Measurements from ENCODE around the gene SEC22C.

Gene SEC22C

GRCh38 chr3:42544492-42545283 is 37.1 kb downstream of the SEC22C start:
- Histone ChIP-seq H3K4me2 (ENCODE audit: low read length, poor library complexity, severe bottlenecking) (no peak overlapping the region), H2BK120ac (ENCODE audit: low read depth, low read length) (no peak overlapping the region), H3K27ac (ENCODE audit: low read length, poor library complexity, severe bottlenecking) (no peak overlapping the region), H3K9ac (ENCODE audit: low read length) (no peak overlapping the region), H3K4ac (ENCODE audit: low read depth in 1 of 2, low read length in 2 of 2) (no peak overlapping the region), H3K14ac (ENCODE audit: low read length in 2 of 2) (peak overlapping the region in 1 of 2 experiments; percentile 5), H3K9me3 (ENCODE audit: control insufficient read depth, low read length) (no peaks in the 10 kb centered on the region), H3K79me1 (replicated peaks; ENCODE audit: low read length, poor library complexity, severe bottlenecking) (peaks cover 3% of the 10 kb centered on the region), H2AK5ac (ENCODE audit: low read length, severe bottlenecking) (no peak overlapping the region), H2BK5ac (ENCODE audit: low read depth, low read length, poor library complexity, severe bottlenecking) (no peak overlapping the region), H4K8ac (ENCODE audit: low read length) (no peak overlapping the region), H3K27me3 (ENCODE audit: control insufficient read depth in 1 of 2, insufficient read depth in 1 of 2, low read length in 2 of 2) (peaks cover 0 to 9% of the 10 kb centered on the region in 2 experiments), H3K36me3 (ENCODE audit: control insufficient read depth in 1 of 2, insufficient read depth in 2 of 2, low read depth in 1 of 2, low read length in 2 of 2) (peaks cover 16 to 33% of the 10 kb centered on the region in 2 experiments), H3K4me1 (ENCODE audit: control insufficient read depth, insufficient read depth, low read depth, low read length) (peaks cover 4% of the 10 kb centered on the region), H2AFZ (ENCODE audit: low read depth, low read length) (no peak overlapping the region), H3K23ac (ENCODE audit: low read length in 2 of 2) (no peak overlapping the region), H4K91ac (ENCODE audit: low read length) (no peak overlapping the region), H3K4me3 (ENCODE audit: insufficient read depth in 1 of 2, low read depth in 1 of 2, low read length in 2 of 2) (no peak overlapping the region), H3K18ac (ENCODE audit: low read depth in 1 of 2, low read length in 2 of 2) (no peak overlapping the region), H2BK12ac (ENCODE audit: low read length in 2 of 2) (no peak overlapping the region), H2BK15ac (ENCODE audit: low read depth, poor library complexity, severe bottlenecking) (no peak overlapping the region)
- 58% methylated on average over 12 of the region's 12 CpGs for WGBS
- DNase-seq: peak; percentile 18

DNA sequence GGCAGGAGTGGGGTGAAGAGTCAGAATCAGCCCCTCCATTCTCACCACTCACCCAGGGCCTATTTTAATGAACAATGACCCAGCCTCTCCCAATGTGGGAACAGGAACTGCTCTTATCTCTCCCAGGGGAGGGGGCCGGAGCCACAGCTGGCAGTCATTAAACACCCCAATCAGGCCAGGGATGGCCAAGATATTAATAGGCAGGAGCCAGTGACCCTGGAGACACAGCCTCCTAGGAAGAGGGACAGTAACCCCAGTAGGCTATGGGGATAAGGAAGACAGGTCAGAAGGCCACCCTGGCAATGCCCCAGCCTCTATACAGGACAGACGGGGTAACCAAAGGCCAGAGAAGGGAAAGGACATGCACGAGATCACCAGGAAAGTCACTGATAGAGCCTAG is 40.7 kb downstream of the SEC22C start:
- H3K9me3 ChIP-seq (ENCODE audit: control insufficient read depth, low read length): no peaks in the 10 kb centered on the region
- no peak overlapping the region for H3K4me3 ChIP-seq (ENCODE audit: insufficient read depth in 1 of 2, low read depth in 1 of 2, low read length in 2 of 2)
- peaks cover 6 to 9% of the 10 kb centered on the region in 2 experiments for H3K27me3 ChIP-seq (ENCODE audit: control insufficient read depth in 1 of 2, insufficient read depth in 1 of 2, low read length in 2 of 2)
- no peak overlapping the region for H3K4ac ChIP-seq (ENCODE audit: low read depth in 1 of 2, low read length in 2 of 2)
- H2BK15ac ChIP-seq (ENCODE audit: low read depth, poor library complexity, severe bottlenecking): no peak overlapping the region
- H3K4me2 ChIP-seq (ENCODE audit: low read length, poor library complexity, severe bottlenecking): no peak overlapping the region
- H2BK5ac ChIP-seq (ENCODE audit: low read depth, low read length, poor library complexity, severe bottlenecking): no peak overlapping the region
- H2BK120ac ChIP-seq (ENCODE audit: low read depth, low read length): no peak overlapping the region
- H3K23ac ChIP-seq (ENCODE audit: low read length in 2 of 2): no peak overlapping the region
- no peak overlapping the region for H3K27ac ChIP-seq (ENCODE audit: low read length, poor library complexity, severe bottlenecking)
- no peak overlapping the region for H3K9ac ChIP-seq (ENCODE audit: low read length)
- H3K36me3 ChIP-seq (ENCODE audit: control insufficient read depth in 1 of 2, insufficient read depth in 2 of 2, low read depth in 1 of 2, low read length in 2 of 2): peaks cover 0 to 5% of the 10 kb centered on the region in 2 experiments
- no peak overlapping the region for H2BK12ac ChIP-seq (ENCODE audit: low read length in 2 of 2)
- no peak for DNase-seq
- H2AK5ac ChIP-seq (ENCODE audit: low read length, severe bottlenecking): no peak overlapping the region
- peaks cover 2% of the 10 kb centered on the region for H3K4me1 ChIP-seq (ENCODE audit: control insufficient read depth, insufficient read depth, low read depth, low read length)
- no peak overlapping the region for H3K14ac ChIP-seq (ENCODE audit: low read length in 2 of 2)
- H4K8ac ChIP-seq (ENCODE audit: low read length): no peak overlapping the region
- 57% methylated on average over 3 of the region's 3 CpGs for WGBS
- no peak overlapping the region for H2AFZ ChIP-seq (ENCODE audit: low read depth, low read length)
- no peak overlapping the region for H3K18ac ChIP-seq (ENCODE audit: low read depth in 1 of 2, low read length in 2 of 2)
- no peak overlapping the region for H4K91ac ChIP-seq (ENCODE audit: low read length)
- no peaks in the 10 kb centered on the region for H3K79me1 ChIP-seq (replicated peaks; ENCODE audit: low read length, poor library complexity, severe bottlenecking)

GRCh38 chr3:42539871-42540714 is 41.7 kb downstream of the SEC22C start:
- Histone ChIP-seq H3K27ac (ENCODE audit: low read length, poor library complexity, severe bottlenecking) (no peak overlapping the region), H2BK12ac (ENCODE audit: low read length in 2 of 2) (peak overlapping the region in 1 of 2 experiments; percentile 24), H3K9me3 (ENCODE audit: control insufficient read depth, low read length) (no peaks in the 10 kb centered on the region), H3K14ac (ENCODE audit: low read length in 2 of 2) (no peak overlapping the region), H4K8ac (ENCODE audit: low read length) (no peak overlapping the region), H3K18ac (ENCODE audit: low read depth in 1 of 2, low read length in 2 of 2) (no peak overlapping the region), H4K91ac (ENCODE audit: low read length) (no peak overlapping the region), H3K9ac (ENCODE audit: low read length) (no peak overlapping the region), H3K4me1 (ENCODE audit: control insufficient read depth, insufficient read depth, low read depth, low read length) (peaks cover 2% of the 10 kb centered on the region), H2AK5ac (ENCODE audit: low read length, severe bottlenecking) (no peak overlapping the region), H2BK120ac (ENCODE audit: low read depth, low read length) (no peak overlapping the region), H3K27me3 (ENCODE audit: control insufficient read depth in 1 of 2, insufficient read depth in 1 of 2, low read length in 2 of 2) (peaks cover 8 to 17% of the 10 kb centered on the region in 2 experiments), H2BK15ac (ENCODE audit: low read depth, poor library complexity, severe bottlenecking) (no peak overlapping the region), H3K23ac (ENCODE audit: low read length in 2 of 2) (no peak overlapping the region), H3K4me3 (ENCODE audit: insufficient read depth in 1 of 2, low read depth in 1 of 2, low read length in 2 of 2) (no peak overlapping the region), H2BK5ac (ENCODE audit: low read depth, low read length, poor library complexity, severe bottlenecking) (no peak overlapping the region), H3K4ac (ENCODE audit: low read depth in 1 of 2, low read length in 2 of 2) (no peak overlapping the region), H2AFZ (ENCODE audit: low read depth, low read length) (no peak overlapping the region), H3K36me3 (ENCODE audit: control insufficient read depth in 1 of 2, insufficient read depth in 2 of 2, low read depth in 1 of 2, low read length in 2 of 2) (no peaks in the 10 kb centered on the region), H3K79me1 (replicated peaks; ENCODE audit: low read length, poor library complexity, severe bottlenecking) (no peaks in the 10 kb centered on the region), H3K4me2 (ENCODE audit: low read length, poor library complexity, severe bottlenecking) (no peak overlapping the region)
- 50% methylated on average over 14 of the region's 14 CpGs for WGBS
- DNase-seq: peak; percentile 15

DNA sequence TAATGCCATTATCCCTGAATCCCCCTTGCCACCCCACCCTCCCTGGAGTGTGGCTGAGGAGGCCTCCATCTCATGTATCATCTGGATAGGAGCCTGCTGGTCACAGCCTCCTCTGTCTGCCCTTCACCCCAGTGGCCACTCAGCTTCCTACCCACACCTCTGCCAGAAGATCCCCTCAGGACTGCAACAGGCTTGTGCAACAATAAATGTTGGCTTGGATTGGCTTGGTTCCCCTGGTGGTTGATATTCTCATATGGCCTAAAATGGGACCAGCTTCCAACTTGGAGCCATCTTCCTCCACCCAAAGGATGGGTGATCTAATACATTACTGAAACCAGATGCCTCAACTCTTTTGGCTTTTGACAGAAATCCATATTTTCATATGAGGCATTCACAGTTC is 44.4 kb downstream of the SEC22C start:
- no peak overlapping the region for H4K8ac ChIP-seq (ENCODE audit: low read length)
- no peak overlapping the region for H3K4ac ChIP-seq (ENCODE audit: low read depth in 1 of 2, low read length in 2 of 2)
- H3K4me2 ChIP-seq (ENCODE audit: low read length, poor library complexity, severe bottlenecking): no peak overlapping the region
- no peak overlapping the region for H3K23ac ChIP-seq (ENCODE audit: low read length in 2 of 2)
- H3K9me3 ChIP-seq (ENCODE audit: control insufficient read depth, low read length): no peaks in the 10 kb centered on the region
- no peak overlapping the region for H2BK15ac ChIP-seq (ENCODE audit: low read depth, poor library complexity, severe bottlenecking)
- H3K9ac ChIP-seq (ENCODE audit: low read length): no peak overlapping the region
- H3K27me3 ChIP-seq (ENCODE audit: control insufficient read depth in 1 of 2, insufficient read depth in 1 of 2, low read length in 2 of 2): peaks cover 18 to 44% of the 10 kb centered on the region in 2 experiments
- no peak overlapping the region for H2BK12ac ChIP-seq (ENCODE audit: low read length in 2 of 2)
- no peak overlapping the region for H2AFZ ChIP-seq (ENCODE audit: low read depth, low read length)
- no peak overlapping the region for H3K27ac ChIP-seq (ENCODE audit: low read length, poor library complexity, severe bottlenecking)
- H4K91ac ChIP-seq (ENCODE audit: low read length): no peak overlapping the region
- no peak overlapping the region for H3K18ac ChIP-seq (ENCODE audit: low read depth in 1 of 2, low read length in 2 of 2)
- H3K4me1 ChIP-seq (ENCODE audit: control insufficient read depth, insufficient read depth, low read depth, low read length): no peaks in the 10 kb centered on the region
- H2BK5ac ChIP-seq (ENCODE audit: low read depth, low read length, poor library complexity, severe bottlenecking): no peak overlapping the region
- DNase-seq: no peak
- no peak overlapping the region for H2AK5ac ChIP-seq (ENCODE audit: low read length, severe bottlenecking)
- no peaks in the 10 kb centered on the region for H3K79me1 ChIP-seq (replicated peaks; ENCODE audit: low read length, poor library complexity, severe bottlenecking)
- H3K36me3 ChIP-seq (ENCODE audit: control insufficient read depth in 1 of 2, insufficient read depth in 2 of 2, low read depth in 1 of 2, low read length in 2 of 2): no peaks in the 10 kb centered on the region
- H3K14ac ChIP-seq (ENCODE audit: low read length in 2 of 2): no peak overlapping the region
- no peak overlapping the region for H3K4me3 ChIP-seq (ENCODE audit: insufficient read depth in 1 of 2, low read depth in 1 of 2, low read length in 2 of 2)
- H2BK120ac ChIP-seq (ENCODE audit: low read depth, low read length): no peak overlapping the region
